ENCODE results near the gene CBX4. TPM values are rescaled to one million over a fixed set of nuclear protein-coding genes. Genes with fewer than 3 reads are reported as not detected.
A peak's percentile ranks its signal among the peaks of the same experiment; 100 is the strongest.

CBX4 gene
- total and polyA plus RNA-seq, 2 of the 13 experiments (the other 11 are each of a cell fraction or from before 2014, with no cell fraction given) = 25.8 to 50.8 TPM

GRCh38 chr17:79811011-79811867, 28.0 kb downstream of the CBX4 start (continued):
- TF ChIP-seq ZBTB49 (CRISPR knock-in tag; IDR thresholded peaks at IDR 0.05; ENCODE audit: borderline replicate concordance) (no peak), RFX5 (IDR thresholded peaks at IDR 0.05; ENCODE audit: low read depth, low read length) (0 out of 2 replicates have a peak, but pooled peaks have one; percentile 2), HNF1A (IDR thresholded peaks at IDR 0.05; ENCODE audit: low read depth) (no peak), HNF1A (CRISPR knock-in tag; IDR thresholded peaks at IDR 0.05; ENCODE audit: borderline replicate concordance) (no peak), CHCHD3 (CRISPR knock-in tag; IDR thresholded peaks at IDR 0.05) (no peak), PHF8 (CRISPR knock-in tag; IDR thresholded peaks at IDR 0.05) (peak; percentile 44), ZNF850 (CRISPR knock-in tag; conservative IDR thresholded peaks at IDR 0.05) (peak; percentile 94), MEIS1 (CRISPR knock-in tag; IDR thresholded peaks at IDR 0.05; ENCODE audit: borderline replicate concordance) (0 out of 2 replicates have a peak, but pooled peaks have one; percentile 47), REST (IDR thresholded peaks at IDR 0.05; ENCODE audit: borderline replicate concordance in 1 of 2, low read depth in 1 of 2, low read length in 2 of 2) (no peak), SMAD9 (CRISPR knock-in tag; IDR thresholded peaks at IDR 0.05) (no peak), FIP1L1 (IDR thresholded peaks at IDR 0.05; ENCODE audit: borderline replicate concordance, insufficient read depth, low read depth, low read length) (no peak; the same call in 1 of the 2 replicates), MTF2 (CRISPR knock-in tag; IDR thresholded peaks at IDR 0.05; ENCODE audit: borderline replicate concordance) (peak; percentile 100), RARA (CRISPR knock-in tag; IDR thresholded peaks at IDR 0.05) (peak; percentile 58), ZBTB37 (CRISPR knock-in tag; IDR thresholded peaks at IDR 0.05) (no peak), HIVEP1 (CRISPR knock-in tag; IDR thresholded peaks at IDR 0.05) (no peak), EEA1 (CRISPR knock-in tag; IDR thresholded peaks at IDR 0.05; ENCODE audit: borderline replicate concordance) (0 out of 2 replicates have a peak, but pooled peaks have one; percentile 69)
